ENCODE data around the gene MYO9B. TPM values are rescaled to one million over a fixed set of nuclear protein-coding genes. Genes with fewer than 3 reads are reported as not detected.

MYO9B gene
- total and polyA plus RNA-seq, 9 of the 15 experiments (the other 6 are each of a cell fraction or from before 2014, with no cell fraction given), result 2.4 to 77.6 (median 23.0) TPM

DNA sequence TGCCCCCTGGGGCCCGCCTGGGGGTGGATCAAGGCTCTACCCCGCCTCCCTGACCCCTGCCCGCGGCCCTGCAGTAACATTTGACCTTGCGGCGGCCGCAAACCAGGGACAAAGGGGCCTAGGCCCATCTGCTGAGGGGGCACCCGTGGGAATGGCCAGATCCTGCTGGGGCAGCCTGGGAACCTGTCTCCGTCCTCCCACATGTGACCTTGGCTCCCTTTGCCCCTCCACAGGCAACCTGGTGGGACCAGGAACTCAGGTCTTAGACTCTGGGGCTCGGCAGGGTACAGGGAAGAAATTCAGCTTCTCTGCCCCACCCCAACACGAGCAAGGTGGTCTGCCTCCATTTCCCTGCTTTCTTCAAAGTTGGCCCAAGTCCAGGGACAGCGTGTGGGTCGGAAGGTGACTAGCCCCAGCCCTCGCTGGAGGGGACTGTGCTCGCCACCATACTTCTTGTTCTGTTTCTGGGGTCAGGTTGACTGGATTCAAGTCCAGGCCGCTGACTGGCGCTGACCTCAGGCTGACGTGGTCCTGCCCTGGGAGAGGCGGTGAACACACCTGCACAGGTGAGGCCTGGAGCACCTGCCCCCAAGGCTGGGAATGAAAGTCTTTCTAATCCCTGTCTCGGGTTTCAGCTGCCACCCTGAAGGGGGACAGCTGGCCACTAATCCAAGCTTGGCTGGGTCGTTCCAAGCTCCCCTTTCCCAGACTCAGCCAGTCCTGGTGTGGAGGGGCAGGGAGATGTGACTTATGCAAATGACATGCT is 172.6 kb downstream of the MYO9B start (continued):
- TF ChIP-seq, protein P1, sequence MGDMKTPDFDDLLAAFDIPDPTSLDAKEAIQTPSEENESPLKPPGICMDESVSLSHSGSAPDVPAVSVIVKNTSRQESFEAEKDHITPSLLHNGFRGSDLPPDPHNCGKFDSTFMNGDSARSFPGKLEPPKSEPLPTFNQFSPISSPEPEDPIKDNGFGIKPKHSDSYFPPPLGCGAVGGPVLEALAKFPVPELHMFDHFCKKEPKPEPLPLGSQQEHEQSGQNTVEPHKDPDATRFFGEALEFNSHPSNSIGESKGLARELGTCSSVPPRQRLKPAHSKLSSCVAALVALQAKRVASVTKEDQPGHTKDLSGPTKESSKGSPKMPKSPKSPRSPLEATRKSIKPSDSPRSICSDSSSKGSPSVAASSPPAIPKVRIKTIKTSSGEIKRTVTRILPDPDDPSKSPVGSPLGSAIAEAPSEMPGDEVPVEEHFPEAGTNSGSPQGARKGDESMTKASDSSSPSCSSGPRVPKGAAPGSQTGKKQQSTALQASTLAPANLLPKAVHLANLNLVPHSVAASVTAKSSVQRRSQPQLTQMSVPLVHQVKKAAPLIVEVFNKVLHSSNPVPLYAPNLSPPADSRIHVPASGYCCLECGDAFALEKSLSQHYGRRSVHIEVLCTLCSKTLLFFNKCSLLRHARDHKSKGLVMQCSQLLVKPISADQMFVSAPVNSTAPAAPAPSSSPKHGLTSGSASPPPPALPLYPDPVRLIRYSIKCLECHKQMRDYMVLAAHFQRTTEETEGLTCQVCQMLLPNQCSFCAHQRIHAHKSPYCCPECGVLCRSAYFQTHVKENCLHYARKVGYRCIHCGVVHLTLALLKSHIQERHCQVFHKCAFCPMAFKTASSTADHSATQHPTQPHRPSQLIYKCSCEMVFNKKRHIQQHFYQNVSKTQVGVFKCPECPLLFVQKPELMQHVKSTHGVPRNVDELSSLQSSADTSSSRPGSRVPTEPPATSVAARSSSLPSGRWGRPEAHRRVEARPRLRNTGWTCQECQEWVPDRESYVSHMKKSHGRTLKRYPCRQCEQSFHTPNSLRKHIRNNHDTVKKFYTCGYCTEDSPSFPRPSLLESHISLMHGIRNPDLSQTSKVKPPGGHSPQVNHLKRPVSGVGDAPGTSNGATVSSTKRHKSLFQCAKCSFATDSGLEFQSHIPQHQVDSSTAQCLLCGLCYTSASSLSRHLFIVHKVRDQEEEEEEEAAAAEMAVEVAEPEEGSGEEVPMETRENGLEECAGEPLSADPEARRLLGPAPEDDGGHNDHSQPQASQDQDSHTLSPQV (IDR thresholded peaks at IDR 0.05), result peak; percentile 68; the same call in 1 of the 2 replicates
- peak; percentile 80 for TF ChIP-seq NR2C1 (IDR thresholded peaks at IDR 0.05)
- peak; percentile 81 for TF ChIP-seq NR2C1 (tag; IDR thresholded peaks at IDR 0.05)
- TF ChIP-seq, protein P2, sequence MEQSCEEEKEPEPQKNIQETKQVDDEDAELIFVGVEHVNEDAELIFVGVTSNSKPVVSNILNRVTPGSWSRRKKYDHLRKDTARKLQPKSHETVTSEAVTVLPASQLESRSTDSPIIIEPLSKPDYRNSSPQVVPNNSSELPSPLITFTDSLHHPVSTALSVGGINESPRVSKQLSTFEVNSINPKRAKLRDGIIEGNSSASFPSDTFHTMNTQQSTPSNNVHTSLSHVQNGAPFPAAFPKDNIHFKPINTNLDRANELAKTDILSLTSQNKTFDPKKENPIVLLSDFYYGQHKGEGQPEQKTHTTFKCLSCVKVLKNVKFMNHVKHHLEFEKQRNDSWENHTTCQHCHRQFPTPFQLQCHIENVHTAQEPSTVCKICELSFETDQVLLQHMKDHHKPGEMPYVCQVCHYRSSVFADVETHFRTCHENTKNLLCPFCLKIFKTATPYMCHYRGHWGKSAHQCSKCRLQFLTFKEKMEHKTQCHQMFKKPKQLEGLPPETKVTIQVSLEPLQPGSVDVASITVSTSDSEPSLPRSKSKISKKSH (CRISPR knock-in tag; IDR thresholded peaks at IDR 0.05), result no peak
- TF ChIP-seq ZNF133 (CRISPR knock-in tag; IDR thresholded peaks at IDR 0.05), result no peak
- TF ChIP-seq EP300 (IDR thresholded peaks at IDR 0.05; ENCODE audit: low read length), result no peak
- TF ChIP-seq CREM (IDR thresholded peaks at IDR 0.05; ENCODE audit: low read depth), result peak; percentile 6; the same call in 1 of the 2 replicates
- TF ChIP-seq, protein P3, sequence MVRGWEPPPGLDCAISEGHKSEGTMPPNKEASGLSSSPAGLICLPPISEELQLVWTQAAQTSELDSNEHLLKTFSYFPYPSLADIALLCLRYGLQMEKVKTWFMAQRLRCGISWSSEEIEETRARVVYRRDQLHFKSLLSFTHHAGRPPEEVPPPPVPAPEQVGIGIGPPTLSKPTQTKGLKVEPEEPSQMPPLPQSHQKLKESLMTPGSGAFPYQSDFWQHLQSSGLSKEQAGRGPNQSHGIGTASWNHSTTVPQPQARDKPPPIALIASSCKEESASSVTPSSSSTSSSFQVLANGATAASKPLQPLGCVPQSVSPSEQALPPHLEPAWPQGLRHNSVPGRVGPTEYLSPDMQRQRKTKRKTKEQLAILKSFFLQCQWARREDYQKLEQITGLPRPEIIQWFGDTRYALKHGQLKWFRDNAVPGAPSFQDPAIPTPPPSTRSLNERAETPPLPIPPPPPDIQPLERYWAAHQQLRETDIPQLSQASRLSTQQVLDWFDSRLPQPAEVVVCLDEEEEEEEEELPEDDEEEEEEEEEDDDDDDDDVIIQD (CRISPR knock-in tag; IDR thresholded peaks at IDR 0.05), result no peak
- TF ChIP-seq LEF1 (IDR thresholded peaks at IDR 0.05), result no peak
- no peak for TF ChIP-seq PHF20 (IDR thresholded peaks at IDR 0.05; ENCODE audit: partially characterized antibody)
- TF ChIP-seq NELFE (IDR thresholded peaks at IDR 0.05; ENCODE audit: insufficient read depth, insufficient read length), result no peak
- peak; percentile 46; the same call in 1 of the 2 replicates for TF ChIP-seq CBFB (CRISPR knock-in tag; IDR thresholded peaks at IDR 0.05)
- TF ChIP-seq ZNF165 (CRISPR knock-in tag; IDR thresholded peaks at IDR 0.05; ENCODE audit: borderline replicate concordance), result no peak
- no peak for TF ChIP-seq CBX2 (IDR thresholded peaks at IDR 0.05; ENCODE audit: insufficient read depth, low read length, poor library complexity, severe bottlenecking)
- TF ChIP-seq, protein P4, sequence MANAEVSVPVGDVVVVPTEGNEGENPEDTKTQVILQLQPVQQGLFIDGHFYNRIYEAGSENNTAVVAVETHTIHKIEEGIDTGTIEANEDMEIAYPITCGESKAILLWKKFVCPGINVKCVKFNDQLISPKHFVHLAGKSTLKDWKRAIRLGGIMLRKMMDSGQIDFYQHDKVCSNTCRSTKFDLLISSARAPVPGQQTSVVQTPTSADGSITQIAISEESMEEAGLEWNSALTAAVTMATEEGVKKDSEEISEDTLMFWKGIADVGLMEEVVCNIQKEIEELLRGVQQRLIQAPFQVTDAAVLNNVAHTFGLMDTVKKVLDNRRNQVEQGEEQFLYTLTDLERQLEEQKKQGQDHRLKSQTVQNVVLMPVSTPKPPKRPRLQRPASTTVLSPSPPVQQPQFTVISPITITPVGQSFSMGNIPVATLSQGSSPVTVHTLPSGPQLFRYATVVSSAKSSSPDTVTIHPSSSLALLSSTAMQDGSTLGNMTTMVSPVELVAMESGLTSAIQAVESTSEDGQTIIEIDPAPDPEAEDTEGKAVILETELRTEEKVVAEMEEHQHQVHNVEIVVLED (CRISPR knock-in tag; IDR thresholded peaks at IDR 0.05), result no peak
- TF ChIP-seq MYC (IDR thresholded peaks at IDR 0.05; ENCODE audit: low read depth, low read length), result 0 out of 2 replicates have a peak, but pooled peaks have one; percentile 14
- TF ChIP-seq MYC (CRISPR knock-in tag; IDR thresholded peaks at IDR 0.05; ENCODE audit: borderline replicate concordance, low read depth), result no peak
- no peak for TF ChIP-seq FOXP1 (CRISPR knock-in tag; IDR thresholded peaks at IDR 0.05)
- no peak for TF ChIP-seq EGR1 (conservative IDR thresholded peaks at IDR 0.05)
